HG02981 (cell line): Measurements from ENCODE around the gene MIEF2.
"Not testable (repeated sequence)": the region's sequence is repeated elsewhere in the genome, so short reads cannot be mapped to it uniquely, and the experiment has no call there.

Experiments
- ATAC-seq: cut with Tn5 transposase; IDR thresholded peaks from one replicate; pipeline ENCODE4 v1.9.1; 2021; ENCODE audit warnings: mild to moderate bottlenecking, moderate library complexity; ENCODE audit not compliant: unreplicated experiment

The MIEF2 gene

DNA sequence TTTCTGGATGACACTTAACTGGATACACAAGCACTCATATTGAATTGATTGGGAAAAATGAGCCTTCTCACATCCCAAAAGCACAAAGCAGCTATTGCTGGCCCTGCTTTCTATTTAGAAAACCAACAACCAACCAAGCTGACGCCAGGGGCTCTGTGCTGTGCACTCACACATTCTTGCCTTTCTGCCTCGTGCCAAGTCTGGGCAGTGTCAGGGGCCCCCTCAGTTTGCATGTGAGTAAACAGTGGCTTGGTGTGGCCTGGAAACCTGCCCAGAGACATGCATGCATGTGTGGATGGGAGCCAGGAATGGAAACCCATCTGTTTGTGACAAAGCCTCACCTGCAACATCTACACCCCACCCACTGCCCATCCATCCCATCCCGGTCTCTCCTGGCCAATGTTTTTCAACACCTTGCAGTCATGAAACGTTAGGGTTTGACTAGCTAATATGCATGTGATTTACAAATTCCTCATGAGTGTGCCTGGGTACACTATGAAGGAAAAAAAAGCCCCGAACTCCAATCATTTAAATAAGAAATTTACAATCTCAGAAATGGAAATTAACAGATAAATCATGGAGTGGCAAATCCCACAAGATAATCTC, 20.4 kb downstream of the MIEF2 start:
- no peak for ATAC-seq

DNA sequence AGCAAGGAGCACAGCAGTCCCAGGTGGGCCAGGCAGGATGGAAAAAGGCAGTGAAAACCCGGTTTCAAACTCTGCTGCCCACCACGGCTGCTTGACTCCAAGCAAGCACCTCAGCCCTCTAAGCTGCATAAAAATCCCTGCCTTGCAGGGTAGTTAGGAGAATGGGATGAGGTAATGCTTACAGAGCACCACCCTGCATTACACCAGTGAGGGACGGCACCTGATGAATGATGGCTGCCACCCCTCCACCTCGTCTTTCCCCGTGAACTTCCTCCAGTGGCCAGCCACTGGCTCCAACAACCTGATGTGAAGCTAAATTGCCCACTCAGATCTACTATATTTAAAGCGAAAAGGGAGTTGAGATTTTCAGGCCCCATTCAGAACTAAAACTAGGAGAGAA, 21.3 kb downstream of the MIEF2 start:
- no peak for ATAC-seq

DNA sequence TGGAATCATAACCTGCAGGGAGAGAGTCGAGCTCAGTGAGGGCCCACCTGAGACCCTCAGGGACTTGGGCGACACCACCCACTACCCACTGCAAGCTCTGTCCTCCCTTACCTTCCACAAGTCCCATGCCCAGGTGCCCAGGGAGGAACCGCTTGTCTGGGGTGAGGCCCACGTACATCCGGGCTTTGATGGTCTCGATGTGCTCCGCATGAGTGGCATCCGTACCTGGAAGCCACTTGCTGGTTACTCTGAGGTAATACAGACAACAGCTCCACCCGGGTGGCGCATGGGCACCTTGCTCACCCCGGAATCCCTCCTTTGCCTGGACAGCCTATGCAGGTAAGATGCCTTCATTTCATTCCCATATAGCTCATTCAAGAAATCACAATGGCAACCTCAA, 24.8 kb downstream of the MIEF2 start:
- ATAC-seq: no peak

DNA sequence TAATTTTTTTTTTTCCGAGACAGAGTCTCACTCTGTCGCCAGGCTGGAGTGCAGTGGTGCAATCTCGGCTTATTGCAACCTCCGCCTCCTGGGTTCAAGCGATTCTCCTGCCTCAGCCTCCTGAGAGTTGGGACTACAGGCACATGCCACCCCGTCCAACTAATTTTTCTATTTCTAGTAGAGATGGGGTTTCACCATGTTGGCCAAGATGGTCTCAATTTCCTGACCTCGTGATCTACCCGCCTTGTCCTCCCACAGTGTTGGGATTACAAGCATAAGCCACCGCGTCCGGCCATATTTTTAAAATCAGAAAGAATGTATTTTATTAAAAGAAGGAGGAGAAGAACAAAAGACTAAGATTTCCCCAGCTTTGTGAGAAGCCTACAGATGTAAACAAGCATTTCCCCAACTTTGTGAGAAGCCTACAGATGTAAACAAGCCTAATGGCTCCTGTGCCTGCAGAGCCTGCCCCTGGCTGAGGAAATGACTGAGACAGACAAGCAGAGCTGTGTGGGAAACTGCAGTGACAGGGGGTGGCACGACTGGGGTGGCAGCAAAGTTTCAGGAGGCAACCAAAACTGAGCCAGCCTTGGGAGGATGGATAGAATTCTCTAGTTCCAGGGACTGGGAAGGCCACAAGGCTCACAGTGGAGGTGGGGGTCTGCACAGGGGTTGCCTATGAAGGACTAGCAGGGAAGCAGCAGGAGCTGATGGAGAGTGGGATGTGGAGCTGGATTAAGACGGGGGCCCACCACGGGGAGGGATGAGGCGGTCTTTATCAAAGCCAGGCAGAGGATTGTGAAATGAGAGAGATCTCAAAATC, 31.5 kb downstream of the MIEF2 start:
- no peak for ATAC-seq

DNA sequence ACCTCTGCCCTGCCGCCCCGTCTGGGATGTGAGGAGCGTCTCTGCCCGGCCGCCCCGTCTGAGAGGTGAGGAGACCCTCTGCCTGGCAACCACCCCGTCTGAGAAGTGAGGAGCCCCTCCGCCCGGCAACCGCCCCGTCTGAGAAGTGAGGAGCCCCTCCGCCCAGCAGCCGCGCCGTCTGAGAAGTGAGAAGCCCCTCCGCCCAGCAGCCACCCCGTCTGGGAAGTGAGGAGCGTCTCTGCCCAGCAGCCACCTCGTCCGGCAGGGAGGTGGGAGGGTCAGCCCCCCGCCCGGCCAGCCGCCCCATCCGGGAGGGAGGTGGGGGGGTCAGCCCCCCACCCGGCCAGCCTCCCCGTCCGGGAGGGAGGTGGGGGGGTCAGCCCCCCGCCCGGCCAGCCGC, 37.6 kb downstream of the MIEF2 start:
- ATAC-seq: not testable (repeated sequence)

DNA sequence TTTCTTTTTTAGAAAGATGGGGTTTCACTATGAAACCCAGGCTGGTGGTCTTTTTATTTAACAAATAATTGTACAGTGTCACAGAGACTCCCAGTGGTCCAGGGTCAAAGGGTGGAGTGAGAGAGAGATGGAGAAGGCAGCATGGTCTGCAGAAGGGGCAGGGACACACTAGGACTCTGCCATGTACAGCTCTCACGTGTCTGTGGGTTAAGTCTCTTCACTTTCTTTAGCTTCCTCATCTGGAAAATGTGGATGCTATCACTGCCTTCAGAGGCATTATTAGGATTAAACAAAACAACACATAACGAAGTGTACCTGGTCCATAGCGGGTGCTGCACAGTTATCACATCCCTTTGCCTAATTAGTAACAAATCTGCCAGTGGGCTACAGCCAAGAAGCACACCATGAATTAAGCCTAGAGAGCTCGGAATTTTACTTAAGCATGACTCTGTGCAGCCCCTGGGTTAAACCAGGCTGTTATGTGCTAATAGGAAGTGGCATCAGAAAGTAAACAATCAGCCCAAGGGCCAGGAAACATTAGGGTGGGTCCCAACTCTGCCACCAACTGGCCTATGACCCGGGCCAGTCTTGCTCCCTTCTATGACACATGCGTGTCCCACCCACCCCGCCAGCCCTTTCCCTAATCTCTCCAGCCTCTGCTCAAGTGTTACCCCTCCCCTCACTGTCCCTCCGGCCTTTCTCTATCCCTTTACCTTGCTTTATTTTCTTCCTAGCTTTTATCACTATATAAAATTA, 40.4 kb downstream of the MIEF2 start:
- no peak for ATAC-seq

DNA sequence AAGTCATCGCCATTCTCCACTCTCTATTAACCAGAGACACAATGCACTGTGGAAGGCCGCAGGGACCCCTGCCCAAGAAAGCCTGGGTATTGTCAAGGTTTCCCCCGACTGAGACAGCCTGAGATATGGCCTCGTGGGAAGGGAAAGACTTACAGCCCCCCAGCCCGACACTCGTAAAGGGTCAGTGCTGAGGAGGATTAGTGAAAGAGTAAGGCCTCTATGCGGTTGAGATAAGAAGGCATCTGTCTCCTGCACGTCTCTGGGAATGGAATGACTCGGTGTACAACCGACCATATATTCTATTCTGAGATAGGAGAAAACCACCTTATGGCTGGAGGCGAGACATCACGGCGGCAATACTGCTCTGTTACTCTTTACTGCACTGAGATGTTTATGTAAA, 42.7 kb downstream of the MIEF2 start:
- ATAC-seq: not testable (repeated sequence)

DNA sequence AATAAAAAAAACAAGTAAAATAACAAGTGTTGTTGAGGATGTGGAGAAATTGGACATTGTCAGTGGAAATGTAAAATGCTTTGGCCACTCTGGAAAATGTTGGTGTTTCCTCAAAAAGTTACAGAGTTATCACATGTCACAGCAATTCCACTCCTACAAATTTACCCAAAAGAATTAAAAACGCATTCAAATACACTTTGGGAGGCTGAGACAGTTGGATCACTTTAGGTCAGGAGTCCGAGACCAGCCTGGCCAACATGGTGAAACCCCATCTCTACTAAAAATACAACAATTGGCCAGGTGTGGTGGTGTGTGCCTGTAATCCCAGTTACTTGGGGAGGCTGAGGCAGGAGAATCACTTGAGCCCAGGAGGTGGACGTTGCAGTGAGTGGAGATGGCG, 48.7 kb downstream of the MIEF2 start:
- no peak for ATAC-seq

DNA sequence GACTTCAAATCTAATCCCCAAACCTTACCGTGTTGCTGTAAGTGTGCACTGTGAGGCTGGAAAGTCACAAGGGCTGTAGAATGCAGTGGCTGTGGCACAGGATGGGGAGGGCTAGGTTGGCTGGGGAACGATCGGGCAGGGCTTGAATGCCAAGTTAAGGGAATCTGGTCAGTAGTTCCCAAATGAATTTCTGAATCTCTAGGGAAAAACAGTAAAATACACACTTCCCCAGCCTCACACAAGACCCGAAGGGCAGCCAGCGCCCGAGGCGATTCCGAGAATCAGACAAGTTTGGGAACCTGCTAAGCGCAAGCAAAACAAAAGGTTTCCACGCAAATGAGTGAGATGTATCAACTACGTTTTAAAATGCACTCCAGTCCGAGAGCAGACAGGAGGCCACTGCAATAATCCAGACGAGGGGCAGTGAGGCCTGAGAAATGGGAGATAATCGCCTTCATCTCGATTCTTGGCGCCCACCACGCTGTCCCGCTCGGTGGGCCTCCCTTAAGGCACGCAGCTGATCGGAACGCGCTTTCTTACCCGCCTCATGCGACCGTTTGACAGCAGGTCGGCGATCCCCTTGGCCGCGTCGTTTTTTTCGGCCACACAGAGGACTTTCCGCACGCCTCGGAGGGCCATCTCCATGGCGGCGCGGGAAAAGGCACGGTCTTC, 53.7 kb downstream of the MIEF2 start:
- ATAC-seq: peak; percentile 9

DNA sequence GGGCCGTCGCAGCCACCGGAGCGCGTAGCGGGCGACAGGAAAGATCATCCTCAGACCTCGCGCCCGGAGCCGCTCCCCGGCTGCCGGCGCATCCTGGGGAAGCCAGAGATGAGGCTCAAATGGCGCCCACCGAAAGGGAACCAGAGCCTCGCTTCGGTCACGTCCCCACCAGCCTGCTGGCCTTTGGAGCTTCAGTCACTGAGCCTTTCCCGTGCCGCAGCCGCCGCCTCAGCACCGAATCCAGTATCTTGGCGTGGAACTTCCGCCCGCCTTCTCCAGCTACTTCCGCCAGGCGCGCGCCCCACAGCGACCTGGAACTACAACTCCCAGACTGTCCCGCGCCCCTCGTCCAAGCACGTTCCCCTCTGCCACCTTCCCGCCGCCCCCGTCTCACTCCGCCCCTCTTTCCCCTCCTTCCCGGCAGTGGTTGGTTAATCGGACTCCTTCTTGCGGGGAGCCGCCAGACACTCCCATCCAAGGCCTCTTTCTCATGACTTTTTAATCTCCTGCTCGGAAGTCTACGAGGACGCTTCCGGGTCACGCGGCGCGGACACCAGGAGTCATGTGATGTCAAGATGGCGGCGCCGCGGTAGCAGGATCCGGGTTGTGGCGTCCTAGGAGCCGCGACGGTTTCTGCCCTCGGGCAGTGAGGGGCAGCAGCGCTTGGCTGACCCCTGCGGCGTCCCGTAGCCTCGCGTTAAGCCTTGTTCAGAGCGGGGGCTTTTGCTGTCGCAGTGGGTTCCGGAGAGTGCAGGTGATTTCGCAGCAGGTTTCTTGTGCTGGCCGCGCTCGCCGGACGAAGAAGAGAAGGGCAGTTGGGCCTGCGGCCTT, 54.5 kb downstream of the MIEF2 start, which contains the start of the genes SMCR8 and TOP3A:
TSS of gene SMCR8 (plus strand) at position 563 of the 831 bp plus-strand sequence. CDS start 497 bp downstream, outside the sequence.
TSS of gene TOP3A (minus strand) at position 264 of the 831 bp plus-strand sequence. CDS start at position 48, 216 bp downstream.
- peak; percentile 82 for ATAC-seq

DNA sequence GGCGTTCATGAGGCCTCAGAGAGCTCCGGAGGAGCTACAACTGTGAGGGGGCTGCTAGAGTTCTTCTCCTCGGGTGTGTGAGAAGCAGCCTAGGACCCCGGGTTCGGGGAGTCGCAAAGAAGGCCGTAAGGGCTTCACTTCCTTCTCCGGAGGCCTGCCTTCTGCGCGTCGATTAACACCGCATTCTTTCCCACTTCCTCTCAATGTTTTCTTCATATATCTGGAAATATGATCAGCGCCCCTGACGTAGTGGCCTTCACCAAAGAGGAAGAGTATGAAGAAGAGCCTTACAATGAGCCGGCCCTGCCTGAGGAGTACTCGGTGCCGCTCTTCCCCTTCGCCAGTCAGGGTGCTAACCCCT, 55.1 kb downstream of the MIEF2 start:
- ATAC-seq: no peak

DNA sequence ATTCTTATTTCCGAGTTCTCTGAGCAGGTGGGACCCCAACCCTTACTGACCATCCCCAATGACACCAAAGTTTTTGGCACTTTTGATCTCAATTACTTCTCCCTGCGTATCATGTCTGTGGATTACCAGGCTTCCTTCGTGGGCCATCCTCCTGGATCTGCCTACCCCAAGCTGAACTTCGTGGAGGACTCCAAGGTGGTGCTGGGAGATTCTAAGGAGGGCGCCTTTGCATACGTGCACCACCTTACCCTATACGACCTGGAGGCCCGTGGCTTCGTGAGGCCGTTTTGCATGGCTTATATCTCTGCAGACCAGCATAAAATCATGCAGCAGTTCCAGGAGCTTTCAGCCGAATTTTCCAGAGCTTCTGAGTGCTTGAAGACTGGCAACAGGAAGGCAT, 55.5 kb downstream of the MIEF2 start:
- no peak for ATAC-seq
